Body of pancreas (tissue), 4 donors: ENCODE data around the gene TP53AIP1.

Experiments used
- POLR2A ChIP-seq, 3 donors: fragments of 450-650 bp; IDR thresholded peaks; one replicate each; pipeline ENCODE4 v1.6.1; 2016; ENCODE audit warnings: antibody characterized with exemption in 3 of 3, mild to moderate bottlenecking in 2 of 3
- TF ChIP-seq, protein P1 (sequence below), 7 experiments: fragments of 450-650 bp in 4 of 7; fragments of 200-600 bp in 3 of 7; sonication (generic) in 3 of 7; IDR thresholded peaks; one replicate each; pipeline ENCODE4 v1.5.1; 2016 to 2019; ENCODE audit warnings: antibody characterized with exemption in 7 of 7

DNA sequence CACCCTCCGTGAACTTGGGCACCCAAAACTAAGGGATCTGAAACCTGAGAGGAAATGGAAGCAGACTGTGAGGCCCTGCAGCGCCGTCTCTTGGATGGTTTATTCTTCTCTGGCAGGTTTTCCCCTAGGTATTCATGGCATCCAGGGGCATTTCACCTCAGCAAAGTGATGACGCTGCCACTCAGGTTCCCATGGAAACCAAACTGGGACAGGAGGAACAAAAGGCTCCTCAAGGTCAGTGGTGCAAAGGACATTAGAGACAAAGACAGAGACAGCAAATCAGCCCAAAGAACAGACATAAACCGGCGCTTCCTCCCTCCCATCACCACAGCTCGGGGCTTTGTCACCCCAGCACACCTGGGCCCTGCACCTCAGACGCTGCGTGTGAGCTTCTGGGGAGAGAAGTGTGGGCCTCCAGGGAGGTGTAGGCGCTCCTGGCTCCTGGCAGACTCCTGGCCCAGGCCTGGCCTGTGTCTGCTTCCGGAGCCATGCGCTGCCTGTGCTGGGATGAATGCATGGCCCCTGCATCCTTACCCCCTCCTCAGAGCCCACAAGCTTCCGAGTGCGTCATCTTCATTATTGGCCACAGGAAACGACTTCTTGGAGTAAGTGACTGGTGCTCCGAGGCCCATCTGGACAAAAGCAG is 5.9 kb downstream of the TP53AIP1 start:
- TF ChIP-seq, protein P1, sequence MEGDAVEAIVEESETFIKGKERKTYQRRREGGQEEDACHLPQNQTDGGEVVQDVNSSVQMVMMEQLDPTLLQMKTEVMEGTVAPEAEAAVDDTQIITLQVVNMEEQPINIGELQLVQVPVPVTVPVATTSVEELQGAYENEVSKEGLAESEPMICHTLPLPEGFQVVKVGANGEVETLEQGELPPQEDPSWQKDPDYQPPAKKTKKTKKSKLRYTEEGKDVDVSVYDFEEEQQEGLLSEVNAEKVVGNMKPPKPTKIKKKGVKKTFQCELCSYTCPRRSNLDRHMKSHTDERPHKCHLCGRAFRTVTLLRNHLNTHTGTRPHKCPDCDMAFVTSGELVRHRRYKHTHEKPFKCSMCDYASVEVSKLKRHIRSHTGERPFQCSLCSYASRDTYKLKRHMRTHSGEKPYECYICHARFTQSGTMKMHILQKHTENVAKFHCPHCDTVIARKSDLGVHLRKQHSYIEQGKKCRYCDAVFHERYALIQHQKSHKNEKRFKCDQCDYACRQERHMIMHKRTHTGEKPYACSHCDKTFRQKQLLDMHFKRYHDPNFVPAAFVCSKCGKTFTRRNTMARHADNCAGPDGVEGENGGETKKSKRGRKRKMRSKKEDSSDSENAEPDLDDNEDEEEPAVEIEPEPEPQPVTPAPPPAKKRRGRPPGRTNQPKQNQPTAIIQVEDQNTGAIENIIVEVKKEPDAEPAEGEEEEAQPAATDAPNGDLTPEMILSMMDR (IDR thresholded peaks at IDR 0.05): no peak
- TF ChIP-seq POLR2A (IDR thresholded peaks at IDR 0.05): no peak
